ENCODE measurements around the gene LRRC47.

The LRRC47 gene

DNA sequence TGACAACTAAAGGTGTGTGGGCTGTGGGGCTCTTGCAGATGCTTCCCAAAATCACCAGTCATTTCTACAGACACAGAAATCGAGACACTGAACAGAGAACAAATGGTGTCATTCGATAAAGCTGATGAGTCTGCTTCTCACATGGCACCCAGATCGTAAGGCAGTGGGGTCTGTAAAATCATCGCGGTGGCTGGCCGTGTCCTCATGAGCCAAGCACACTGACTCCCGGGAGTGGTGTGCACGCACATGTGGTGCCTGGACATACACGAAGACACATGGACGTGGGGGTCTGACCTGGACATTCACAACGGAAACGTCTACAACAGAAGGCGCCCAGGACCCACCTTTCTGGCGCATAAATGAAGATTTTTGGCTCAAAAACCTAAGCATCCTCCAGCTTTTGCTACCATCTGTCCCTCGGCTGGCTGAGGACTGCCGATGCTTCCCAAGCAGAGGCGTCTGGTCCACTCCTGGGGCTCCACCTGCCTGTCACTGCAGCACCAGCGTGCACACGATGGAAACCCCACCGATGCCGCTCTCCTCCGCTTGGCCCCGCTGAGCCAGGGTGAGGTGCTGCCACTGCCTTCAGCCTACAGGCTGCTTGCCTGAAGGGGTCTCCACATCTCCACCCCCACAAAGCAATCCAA, 16.9 kb downstream of the LRRC47 start:
- TF ChIP-seq, protein P1, sequence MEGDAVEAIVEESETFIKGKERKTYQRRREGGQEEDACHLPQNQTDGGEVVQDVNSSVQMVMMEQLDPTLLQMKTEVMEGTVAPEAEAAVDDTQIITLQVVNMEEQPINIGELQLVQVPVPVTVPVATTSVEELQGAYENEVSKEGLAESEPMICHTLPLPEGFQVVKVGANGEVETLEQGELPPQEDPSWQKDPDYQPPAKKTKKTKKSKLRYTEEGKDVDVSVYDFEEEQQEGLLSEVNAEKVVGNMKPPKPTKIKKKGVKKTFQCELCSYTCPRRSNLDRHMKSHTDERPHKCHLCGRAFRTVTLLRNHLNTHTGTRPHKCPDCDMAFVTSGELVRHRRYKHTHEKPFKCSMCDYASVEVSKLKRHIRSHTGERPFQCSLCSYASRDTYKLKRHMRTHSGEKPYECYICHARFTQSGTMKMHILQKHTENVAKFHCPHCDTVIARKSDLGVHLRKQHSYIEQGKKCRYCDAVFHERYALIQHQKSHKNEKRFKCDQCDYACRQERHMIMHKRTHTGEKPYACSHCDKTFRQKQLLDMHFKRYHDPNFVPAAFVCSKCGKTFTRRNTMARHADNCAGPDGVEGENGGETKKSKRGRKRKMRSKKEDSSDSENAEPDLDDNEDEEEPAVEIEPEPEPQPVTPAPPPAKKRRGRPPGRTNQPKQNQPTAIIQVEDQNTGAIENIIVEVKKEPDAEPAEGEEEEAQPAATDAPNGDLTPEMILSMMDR (IDR thresholded peaks at IDR 0.05; ENCODE audit: insufficient read depth, low read length, missing control alignments): no peak
- no peak overlapping the region for H3K4me3 ChIP-seq (ENCODE audit: low read depth, low read length)
- ChIA-PET CTCF (interaction anchor here (1.2 kb wide), 1 partner anchor 36 kb away, joined by 3 read pairs; no protein-coding TSS in a partner anchor), POLR2A (no interaction called here)
- no peak for DNase-seq (ENCODE audit: low read depth, low spot score)

- CTCF ChIA-PET: interaction anchor here (1.2 kb wide), 1 partner anchor 36 kb away, joined by 3 read pairs; no protein-coding TSS in a partner anchor
- POLR2A ChIA-PET: no interaction called here
- TF ChIP-seq, protein P1 (IDR thresholded peaks at IDR 0.05; ENCODE audit: insufficient read depth, low read length, missing control alignments): no peak
Measured at GRCh38 chr1:3778590-3779264, 17.6 kb downstream of the LRRC47 start.

GRCh38 chr1:3777647-3778589, 18.4 kb downstream of the LRRC47 start:
- TF ChIP-seq, protein P1 (IDR thresholded peaks at IDR 0.05; ENCODE audit: insufficient read depth, low read length, missing control alignments): no peak

More at GRCh38 chr1:3778590-3779264, 17.6 kb downstream of the LRRC47 start:
- DNase-seq (ENCODE audit: low read depth, low spot score): no peak
- H3K4me3 ChIP-seq (ENCODE audit: low read depth, low read length): no peak overlapping the region

DNA sequence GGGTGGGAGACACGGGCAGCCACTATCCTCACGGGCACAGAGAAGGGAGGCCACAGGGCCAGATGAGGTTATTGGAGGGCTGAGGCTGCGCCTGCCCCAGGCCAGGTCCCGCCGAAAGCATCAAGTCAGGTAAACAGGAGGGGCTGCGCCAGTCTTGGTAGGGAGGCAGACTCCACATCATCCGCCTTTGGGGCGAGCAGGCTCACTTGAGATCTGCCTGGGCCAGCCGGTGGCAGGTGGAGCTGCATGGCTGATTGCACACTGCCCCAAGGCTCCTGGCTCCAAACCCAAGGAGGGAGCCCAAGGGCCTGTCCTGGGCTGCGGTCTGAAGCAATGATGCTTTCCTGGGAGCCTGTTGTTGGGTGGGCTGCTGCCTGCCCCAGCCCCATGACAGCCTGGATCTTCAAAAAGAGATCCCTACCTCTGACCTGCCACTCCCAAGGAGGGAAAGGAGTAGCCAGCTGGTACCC, 19.2 kb downstream of the LRRC47 start:
- no peak overlapping the region for H3K4me3 ChIP-seq (ENCODE audit: low read depth, low read length)
- DNase-seq (ENCODE audit: low read depth, low spot score): no peak
- ChIA-PET POLR2A (no interaction called here), CTCF (no interaction called here)
- TF ChIP-seq, protein P1 (IDR thresholded peaks at IDR 0.05; ENCODE audit: insufficient read depth, low read length, missing control alignments): no peak

More at GRCh38 chr1:3777647-3778589, 18.4 kb downstream of the LRRC47 start:
- DNase-seq (ENCODE audit: low read depth, low spot score): no peak
- CTCF ChIA-PET: no interaction called here
- H3K4me3 ChIP-seq (ENCODE audit: low read depth, low read length): no peak overlapping the region
- POLR2A ChIA-PET: no interaction called here

- CTCF ChIA-PET: interaction anchor here (1.1 kb wide), 1 partner anchor 14 kb away, joined by 3 read pairs; no protein-coding TSS in a partner anchor
- no peak overlapping the region for H3K4me3 ChIP-seq (ENCODE audit: low read depth, low read length)
- TF ChIP-seq, protein P1 (IDR thresholded peaks at IDR 0.05; ENCODE audit: insufficient read depth, low read length, missing control alignments): no peak
- DNase-seq (ENCODE audit: low read depth, low spot score): no peak
- POLR2A ChIA-PET: interaction anchor here (0.6 kb wide), 1 partner anchor 72 kb away, joined by 3 read pairs; no protein-coding TSS in a partner anchor
Measured at GRCh38 chr1:3776231-3776961, 19.9 kb downstream of the LRRC47 start.

Measured in AG04449 (cell line).